IMR-90 (cell line): ENCODE measurements around the gene CCDC148. TPM values are rescaled to one million over a fixed set of nuclear protein-coding genes. Genes with fewer than 3 reads are reported as not detected.

Experiments used
- ATAC-seq: fragments of 200-7000 bp; cut with Tn5 transposase; 2 replicates; pipeline ENCODE4 v1.9.1; 2020; ENCODE audit warnings: low read depth, mild to moderate bottlenecking, moderate library complexity
- BruUV-seq: library from RNA; stranded (reverse); fragments of 400-500 nt; replicated peaks from 2 replicates; lab custom pipeline; 2021; lab: Mats Ljungman, UMichigan
- CTCF ChIA-PET: fragments of 300-600 bp; formaldehyde crosslinking; extraction: SDS; loops from one replicate; lab custom pipeline; 2021; ENCODE audit warnings: antibody characterized with exemption; lab: Yijun Ruan, JAX
- POLR2A ChIA-PET: fragments of 300-600 bp; sonication (Branson Sonifier 250); formaldehyde crosslinking; loops from one replicate; lab custom pipeline; 2022; ENCODE audit warnings: antibody characterized with exemption; ENCODE audit not compliant: unreplicated experiment; lab: Charles Lee
- DNase-seq: peaks from one replicate; pipeline ENCODE4 v3.0.0; 2013
- H2AFZ ChIP-seq: replicated peaks from 2 replicates; pipeline ENCODE3; 2013; ENCODE audit warnings: low read length, mild to moderate bottlenecking; ENCODE audit not compliant: poor library complexity
- H2AK5ac ChIP-seq: 2 replicates; pipeline ENCODE4 v1.6.1; 2013; ENCODE audit warnings: low read depth, low read length, inconsistent platforms
- H2AK9ac ChIP-seq: replicated peaks from 2 replicates; pipeline ENCODE3; 2013; ENCODE audit warnings: mild to moderate bottlenecking, low read depth, low read length, moderate library complexity; ENCODE audit not compliant: poor library complexity
- H2BK120ac ChIP-seq: 2 replicates; pipeline ENCODE4 v1.6.1; 2013; ENCODE audit warnings: low read depth, low read length, inconsistent platforms
- H2BK15ac ChIP-seq: 3 replicates; pipeline ENCODE4 v1.6.1; 2013; ENCODE audit warnings: low read depth, low read length, inconsistent platforms
- H2BK20ac ChIP-seq: 2 replicates; pipeline ENCODE4 v1.6.1; 2013; ENCODE audit warnings: low read depth, mild to moderate bottlenecking, inconsistent platforms, low read length, moderate library complexity
- H2BK5ac ChIP-seq: 2 replicates; pipeline ENCODE4 v1.6.1; 2013; ENCODE audit warnings: mild to moderate bottlenecking, low read depth, low read length, inconsistent platforms; ENCODE audit not compliant: poor library complexity, severe bottlenecking
- H3K14ac ChIP-seq: replicated peaks from 2 replicates; pipeline ENCODE4 v1.6.1; 2013; ENCODE audit warnings: low read depth, low read length, inconsistent platforms
- H3K18ac ChIP-seq: 2 replicates; pipeline ENCODE4 v1.6.1; 2013; ENCODE audit warnings: low read depth, low read length, control low read depth
- H3K23ac ChIP-seq: 2 replicates; pipeline ENCODE4 v1.6.1; 2013; ENCODE audit warnings: low read depth, low read length, inconsistent platforms
- H3K27ac ChIP-seq: 2 replicates; pipeline ENCODE4 v1.5.1; 2013; ENCODE audit warnings: mild to moderate bottlenecking, control low read depth, low read length; ENCODE audit not compliant: insufficient read depth
- H3K27me3 ChIP-seq: 2 replicates; pipeline ENCODE4 v1.6.1; 2013; ENCODE audit warnings: low read length; ENCODE audit not compliant: control insufficient read depth, insufficient read depth
- H3K36me3 ChIP-seq: 2 replicates; pipeline ENCODE4 v1.6.1; 2013; ENCODE audit warnings: low read length, mixed read lengths; ENCODE audit not compliant: control insufficient read depth, insufficient read depth
- H3K4ac ChIP-seq: 2 replicates; pipeline ENCODE4 v1.6.1; 2013; ENCODE audit warnings: low read depth, low read length, inconsistent platforms
- H3K4me1 ChIP-seq: 2 replicates; pipeline ENCODE4 v1.6.1; 2013; ENCODE audit warnings: low read length, mixed read lengths; ENCODE audit not compliant: control insufficient read depth, insufficient read depth
- H3K4me2 ChIP-seq: 2 replicates; pipeline ENCODE4 v1.6.1; 2013; ENCODE audit warnings: low read depth, mild to moderate bottlenecking, control low read depth, low read length, moderate library complexity
- H3K4me3 ChIP-seq: 2 replicates; pipeline ENCODE4 v1.5.1; 2013; ENCODE audit warnings: low read depth, mild to moderate bottlenecking, control low read depth, low read length, moderate library complexity; ENCODE audit not compliant: insufficient read depth
- H3K56ac ChIP-seq: 2 replicates; pipeline ENCODE4 v1.6.1; 2013; ENCODE audit warnings: low read length, inconsistent platforms; ENCODE audit not compliant: insufficient read depth; ENCODE audit errors: extremely low read depth
- H3K79me1 ChIP-seq, 2 experiments: 2 replicates each; pipeline ENCODE4 v1.6.1; 2013; ENCODE audit warnings: low read length in 2 of 2, inconsistent platforms in 1 of 2, low read depth in 1 of 2
- H3K9ac ChIP-seq: 2 replicates; pipeline ENCODE4 v1.6.1; 2013; ENCODE audit warnings: low read depth, low read length, control low read depth
- H3K9me1 ChIP-seq: 2 replicates; pipeline ENCODE4 v1.6.1; 2013; ENCODE audit warnings: low read length, inconsistent platforms; ENCODE audit not compliant: insufficient read depth
- H3K9me3 ChIP-seq: 2 replicates; pipeline ENCODE4 v1.6.1; 2013; ENCODE audit warnings: low read length; ENCODE audit not compliant: control insufficient read depth, insufficient read depth
- H4K20me1 ChIP-seq: 2 replicates; pipeline ENCODE4 v1.6.1; 2013; ENCODE audit warnings: low read length, inconsistent platforms; ENCODE audit not compliant: insufficient read depth
- H4K5ac ChIP-seq: 2 replicates; pipeline ENCODE4 v1.6.1; 2013; ENCODE audit warnings: mild to moderate bottlenecking, low read depth, low read length, control low read depth
- H4K8ac ChIP-seq, 2 experiments: 2 replicates each; pipeline ENCODE4 v1.6.1; 2013; ENCODE audit warnings: low read depth in 2 of 2, low read length in 2 of 2, control low read depth in 1 of 2, inconsistent platforms in 1 of 2
- H4K91ac ChIP-seq: 2 replicates; pipeline ENCODE4 v1.6.1; 2013; ENCODE audit warnings: low read depth, low read length, inconsistent platforms; ENCODE audit not compliant: insufficient read depth
- CHD1 ChIP-seq: IDR thresholded peaks from 2 replicates; pipeline ENCODE4 v1.6.1; 2012; ENCODE audit warnings: low read depth, low read length, improper control_type of control experiment
- CTCF ChIP-seq: conservative IDR thresholded peaks from 2 replicates; pipeline ENCODE4 v1.5.1; 2012; ENCODE audit warnings: mild to moderate bottlenecking, low read depth, low read length, improper control_type of control experiment
- ELK1 ChIP-seq: fragments of 150-350 bp; IDR thresholded peaks from 2 replicates; pipeline ENCODE4 v1.6.1; 2016; ENCODE audit warnings: low read depth, mild to moderate bottlenecking, low read length, moderate library complexity, borderline replicate concordance
- MXI1 ChIP-seq: IDR thresholded peaks from 2 replicates; pipeline ENCODE4 v1.6.1; 2012; ENCODE audit warnings: low read depth, mild to moderate bottlenecking, low read length, moderate library complexity, borderline replicate concordance
- RAD21 ChIP-seq: IDR thresholded peaks from 2 replicates; pipeline ENCODE4 v1.6.1; 2012; ENCODE audit warnings: low read length, improper control_type of control experiment
- RCOR1 ChIP-seq: IDR thresholded peaks from 2 replicates; pipeline ENCODE4 v1.6.1; 2012; ENCODE audit warnings: mild to moderate bottlenecking, low read length, improper control_type of control experiment; ENCODE audit not compliant: insufficient replicate concordance
- RFX5 ChIP-seq: IDR thresholded peaks from 2 replicates; pipeline ENCODE4 v1.8.0; 2012; ENCODE audit warnings: low read depth, mild to moderate bottlenecking, low read length, moderate library complexity
- SMC3 ChIP-seq: fragments of 150-350 bp; IDR thresholded peaks from 2 replicates; pipeline ENCODE4 v1.6.1; 2016; ENCODE audit warnings: low read depth, mild to moderate bottlenecking, antibody characterized with exemption, low read length, moderate library complexity
- WGBS, 2 experiments: methylation state at CpG; one replicate each; pipeline versions ENCODE4 v1.1.5 to v1.1.7; 2013; ENCODE audit warnings: missing lambda C conversion rate in 2 of 2; ENCODE audit not compliant: insufficient read length in 1 of 2; ENCODE audit errors: extremely low coverage in 2 of 2; 5-methylcytosine and 5-hydroxymethylcytosine counted together
- dilution Hi-C: fragments of 300-500 bp; cut with HindIII; formaldehyde crosslinking; loops from one replicate; pipeline ENCODE4 v1.14.3; 2018; ENCODE audit warnings: low sequenced_read_pairs; ENCODE audit not compliant: unreplicated experiment
- in situ Hi-C: fragments of 300-500 bp; cut with MboI; formaldehyde crosslinking; loops from 3 replicates; pipeline ENCODE4 v1.14.3; 2019; ENCODE audit warnings: low sequenced_read_pairs, inconsistent platforms, mixed read lengths
- intact Hi-C: fragments of 100-400 bp; cut with micrococcal nuclease; formaldehyde crosslinking; loops from 2 replicates; pipeline ENCODE4 v1.10.0; 2022
- polyA plus RNA-seq, 3 experiments: library from polyadenylated mRNA; depleted of rRNA; stranded (reverse); fragments of >200 nt; gene quantifications; 2 replicates each; pipeline ENCODE4 v1.2.3, GENCODE V29; 2012; ENCODE audit warnings: low replicate concordance in 1 of 3
- total RNA-seq: library from RNA; depleted of rRNA; stranded (reverse); fragments of >200 nt; gene quantifications from 2 replicates; pipeline ENCODE4 v1.2.3, GENCODE V29; 2012

CCDC148 gene
- total and polyA plus RNA-seq, 2 of the 4 experiments (the other 2 are of a cell fraction), result 0.18 to 0.31 TPM

GRCh38 chr2:158491072-158491471 is 34.5 kb upstream of the CCDC148 start:
- Histone ChIP-seq H3K9me1 (peaks cover 11% of the 10 kb centered on the region), H2BK20ac (no peak overlapping the region), H2BK5ac (no peak overlapping the region), H3K18ac (no peak overlapping the region), H3K79me1 (peaks cover 27 to 43% of the 10 kb centered on the region in 2 experiments), H3K27me3 (no peaks in the 10 kb centered on the region), H3K23ac (no peak overlapping the region), H4K5ac (no peak overlapping the region), H2AFZ (no peak overlapping the region), H3K9ac (no peak overlapping the region), H3K14ac (no peak overlapping the region), H3K4me3 (no peak overlapping the region), H4K20me1 (peaks cover 10% of the 10 kb centered on the region; the same call in 1 of the 2 replicates), H2AK5ac (no peak overlapping the region), H2BK120ac (no peak overlapping the region), H4K91ac (no peak overlapping the region), H3K9me3 (no peaks in the 10 kb centered on the region), H2BK15ac (no peak overlapping the region), H3K4me1 (peaks cover 10% of the 10 kb centered on the region), H3K36me3 (no peaks in the 10 kb centered on the region), H3K4ac (no peak overlapping the region), H3K4me2 (no peak overlapping the region), H4K8ac (no peak overlapping the region), H2AK9ac (no peak overlapping the region), H3K56ac (no peak overlapping the region), H3K27ac (no peak overlapping the region)
- no TSS peak for BruUV-seq
- POLR2A ChIA-PET, result no interaction called here
- no peak for DNase-seq
- no peak for ATAC-seq
- TF ChIP-seq CHD1 (no peak), CTCF (no peak), SMC3 (no peak), RCOR1 (no peak), RAD21 (no peak), ELK1 (no peak), RFX5 (no peak), MXI1 (no peak)
- CTCF ChIA-PET, result interaction anchor here (1.3 kb wide), 1 partner anchor 8 kb away, joined by 3 read pairs; no protein-coding TSS in a partner anchor
- in situ Hi-C loops, result no loop called here
- intact Hi-C loops, result no loop called here
- WGBS, 2 experiments, result no CpG with 5 or more reads among the region's 4 CpGs
- dilution Hi-C loops, result no loop called here
